AG04449 (cell line): ENCODE measurements around the gene SRSF5.

Experiments used
- CTCF ChIA-PET: fragments of 350-600 bp; formaldehyde crosslinking; extraction: SDS; loops from one replicate; lab custom pipeline; 2021; ENCODE audit warnings: antibody characterized with exemption; lab: Yijun Ruan, JAX
- POLR2A ChIA-PET: fragments of 400-600, 350-600 bp; formaldehyde crosslinking; extraction: SDS; loops from one replicate; lab custom pipeline; 2020; ENCODE audit warnings: antibody characterized with exemption, inconsistent platforms; lab: Yijun Ruan, JAX
- DNase-seq: peaks from one replicate; pipeline ENCODE4 v3.0.0-alpha.2; 2010; ENCODE audit warnings: low read depth, low spot score
- H3K4me3 ChIP-seq: 2 replicates; pipeline ENCODE4 v1.5.1; 2011; ENCODE audit warnings: low read depth, mild to moderate bottlenecking, control low read depth, low read length
- TF ChIP-seq, protein P1 (sequence below): IDR thresholded peaks from one replicate; pipeline ENCODE4 v1.5.1; 2011; ENCODE audit warnings: mild to moderate bottlenecking, moderate library complexity, low read length, control low read depth, inconsistent platforms; ENCODE audit not compliant: insufficient read depth; ENCODE audit errors: missing control alignments

The SRSF5 gene

GRCh38 chr14:69815556-69815955 lies 48.6 kb downstream of the SRSF5 start:
- POLR2A ChIA-PET = no interaction called here
- H3K4me3 ChIP-seq = no peak overlapping the region
- no peak for DNase-seq
- TF ChIP-seq, protein P1, sequence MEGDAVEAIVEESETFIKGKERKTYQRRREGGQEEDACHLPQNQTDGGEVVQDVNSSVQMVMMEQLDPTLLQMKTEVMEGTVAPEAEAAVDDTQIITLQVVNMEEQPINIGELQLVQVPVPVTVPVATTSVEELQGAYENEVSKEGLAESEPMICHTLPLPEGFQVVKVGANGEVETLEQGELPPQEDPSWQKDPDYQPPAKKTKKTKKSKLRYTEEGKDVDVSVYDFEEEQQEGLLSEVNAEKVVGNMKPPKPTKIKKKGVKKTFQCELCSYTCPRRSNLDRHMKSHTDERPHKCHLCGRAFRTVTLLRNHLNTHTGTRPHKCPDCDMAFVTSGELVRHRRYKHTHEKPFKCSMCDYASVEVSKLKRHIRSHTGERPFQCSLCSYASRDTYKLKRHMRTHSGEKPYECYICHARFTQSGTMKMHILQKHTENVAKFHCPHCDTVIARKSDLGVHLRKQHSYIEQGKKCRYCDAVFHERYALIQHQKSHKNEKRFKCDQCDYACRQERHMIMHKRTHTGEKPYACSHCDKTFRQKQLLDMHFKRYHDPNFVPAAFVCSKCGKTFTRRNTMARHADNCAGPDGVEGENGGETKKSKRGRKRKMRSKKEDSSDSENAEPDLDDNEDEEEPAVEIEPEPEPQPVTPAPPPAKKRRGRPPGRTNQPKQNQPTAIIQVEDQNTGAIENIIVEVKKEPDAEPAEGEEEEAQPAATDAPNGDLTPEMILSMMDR = no peak
- CTCF ChIA-PET = interaction anchor here (7.3 kb wide), 1 partner anchor 212 kb away, joined by 118 read pairs; no protein-coding TSS in a partner anchor

GRCh38 chr14:69816216-69816615 lies 49.3 kb downstream of the SRSF5 start:
- ChIA-PET POLR2A (no interaction called here), CTCF (interaction anchor here (1.3 to 7.3 kb wide), 3 partner anchors 55 to 212 kb away, joined by 3 to 118 read pairs (median 5); no protein-coding TSS in a partner anchor)
- DNase-seq = no peak
- TF ChIP-seq, protein P1 = no peak
- H3K4me3 ChIP-seq = no peak overlapping the region

- H3K4me3 ChIP-seq = no peak overlapping the region
- peak; percentile 9 for DNase-seq
- TF ChIP-seq, protein P1 = peak; percentile 59
- CTCF ChIA-PET = interaction anchor here (0.6 to 7.3 kb wide), 31 partner anchors 9 to 999 kb away, joined by 3 to 118 read pairs (median 5); partner anchors contain the start of gene SLC10A1
- POLR2A ChIA-PET = no interaction called here
These were observed 51.8 kb downstream of the SRSF5 start for GRCh38 chr14:69818758-69819191.

GRCh38 chr14:69819607-69820006 lies 52.7 kb downstream of the SRSF5 start:
- CTCF ChIA-PET = interaction anchor here (1.4 to 7.3 kb wide), 5 partner anchors 13 to 895 kb away, joined by 4 to 118 read pairs (median 5); no protein-coding TSS in a partner anchor
- no peak for DNase-seq
- POLR2A ChIA-PET = no interaction called here
- TF ChIP-seq, protein P1 = no peak
- no peak overlapping the region for H3K4me3 ChIP-seq

DNA sequence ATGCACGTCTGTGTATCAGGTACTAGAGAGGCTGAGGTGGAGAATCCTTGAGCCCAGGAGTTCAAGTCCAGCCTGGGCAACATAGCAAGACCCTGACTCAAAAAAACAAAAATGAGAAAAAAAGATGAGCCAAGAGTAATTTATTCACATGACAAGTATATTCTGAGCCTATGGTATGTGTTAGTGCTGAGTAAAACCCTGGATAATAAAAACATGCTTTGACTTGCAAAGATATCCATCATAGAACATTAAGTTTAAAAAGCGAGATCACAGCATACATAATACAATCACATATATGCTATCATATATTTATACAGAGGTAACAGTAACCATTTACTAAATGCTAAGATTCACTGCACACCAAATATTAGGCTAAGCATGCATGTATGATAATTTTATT lies 54.0 kb downstream of the SRSF5 start:
- CTCF ChIA-PET = interaction anchor here (1.0 to 7.3 kb wide), 3 partner anchors 207 to 496 kb away, joined by 4 to 118 read pairs (median 4); no protein-coding TSS in a partner anchor
- POLR2A ChIA-PET = no interaction called here
- TF ChIP-seq, protein P1 = no peak
- no peak overlapping the region for H3K4me3 ChIP-seq
- DNase-seq = no peak
